AG04450 (cell line): ENCODE results near the gene ZBTB7C. TPM values are rescaled to one million over a fixed set of nuclear protein-coding genes. Genes with fewer than 3 reads are reported as not detected.

Experiments used
- CTCF ChIA-PET: fragments of 300-600, 350-600 bp; formaldehyde crosslinking; extraction: SDS; loops from one replicate; lab custom pipeline; 2022; ENCODE audit warnings: antibody characterized with exemption, inconsistent platforms; lab: Charles Lee
- POLR2A ChIA-PET: fragments of 350-600 bp; formaldehyde crosslinking; extraction: SDS; loops from one replicate; lab custom pipeline; 2021; ENCODE audit warnings: antibody characterized with exemption, inconsistent platforms; lab: Yijun Ruan, JAX
- DNase-seq: peaks from one replicate; pipeline ENCODE4 v3.0.0-alpha.2; 2011; ENCODE audit warnings: low read depth, low spot score
- H3K27ac ChIP-seq: one replicate; pipeline ENCODE4 v1.5.1; 2012; ENCODE audit warnings: low read depth, low read length, control low read depth
- H3K27me3 ChIP-seq: one replicate; pipeline ENCODE4 v1.6.0; 2012; ENCODE audit warnings: low read length; ENCODE audit not compliant: control insufficient read depth, insufficient read depth
- H3K4me3 ChIP-seq: 2 replicates; pipeline ENCODE4 v1.5.1; 2011; ENCODE audit warnings: mild to moderate bottlenecking, low read depth, low read length, control low read depth
- H3K9me3 ChIP-seq: 2 replicates; pipeline ENCODE4 v1.5.1; 2012; ENCODE audit warnings: low read length; ENCODE audit not compliant: control insufficient read depth, insufficient read depth
- polyA plus RNA-seq: library from polyadenylated mRNA; depleted of rRNA; stranded (reverse); fragments of >200 nt; gene quantifications from 2 replicates; pipeline ENCODE4 v1.2.3, GENCODE V29; 2011
- TF ChIP-seq, protein P1 (sequence below): IDR thresholded peaks from 2 replicates; pipeline ENCODE4 v1.5.1; 2011; ENCODE audit warnings: low read depth, low read length, control low read depth, inconsistent platforms

The ZBTB7C gene
- polyA plus RNA-seq, 1 experiment: not detected

DNA sequence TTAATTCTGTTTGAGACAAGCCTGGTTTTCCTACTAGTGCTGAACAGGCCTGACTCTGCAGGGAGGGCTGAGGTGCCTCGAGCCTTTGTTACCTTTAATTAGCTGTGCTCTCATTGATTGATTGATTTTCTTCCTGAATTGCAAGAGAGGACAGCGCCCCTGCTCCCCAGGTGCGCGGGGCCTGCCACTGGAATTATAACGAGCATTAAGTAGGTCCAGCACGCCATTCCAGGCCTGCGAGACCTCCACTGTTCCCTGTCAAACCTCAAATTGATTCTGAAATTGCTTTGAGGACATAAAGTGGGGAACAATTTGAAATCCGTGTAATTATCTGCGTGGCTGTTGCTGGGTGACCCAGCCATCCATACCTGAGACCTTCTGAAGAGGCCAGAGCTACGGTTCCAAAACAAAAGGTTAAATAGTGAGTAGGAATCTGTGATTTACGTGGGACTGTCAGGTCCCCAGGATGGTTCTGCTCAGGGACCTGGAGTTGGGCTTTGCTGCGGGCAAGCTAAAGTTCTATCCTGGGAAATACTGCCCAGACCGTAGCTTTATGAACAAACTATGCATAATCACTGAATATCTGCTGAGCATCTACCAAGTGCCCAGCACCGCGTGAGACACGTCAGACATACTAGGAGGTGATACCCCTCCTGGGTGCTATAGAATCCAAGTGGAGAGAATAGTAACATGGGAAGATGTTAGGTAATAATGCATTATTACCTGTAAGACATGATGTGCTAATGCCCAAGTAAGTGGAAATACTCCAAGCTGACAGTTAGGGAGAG is 104.1 kb downstream of the ZBTB7C start:
- no peak for DNase-seq
- ChIA-PET POLR2A (no interaction called here), CTCF (no interaction called here)
- no peak overlapping the region for H3K4me3 ChIP-seq
- TF ChIP-seq, protein P1, sequence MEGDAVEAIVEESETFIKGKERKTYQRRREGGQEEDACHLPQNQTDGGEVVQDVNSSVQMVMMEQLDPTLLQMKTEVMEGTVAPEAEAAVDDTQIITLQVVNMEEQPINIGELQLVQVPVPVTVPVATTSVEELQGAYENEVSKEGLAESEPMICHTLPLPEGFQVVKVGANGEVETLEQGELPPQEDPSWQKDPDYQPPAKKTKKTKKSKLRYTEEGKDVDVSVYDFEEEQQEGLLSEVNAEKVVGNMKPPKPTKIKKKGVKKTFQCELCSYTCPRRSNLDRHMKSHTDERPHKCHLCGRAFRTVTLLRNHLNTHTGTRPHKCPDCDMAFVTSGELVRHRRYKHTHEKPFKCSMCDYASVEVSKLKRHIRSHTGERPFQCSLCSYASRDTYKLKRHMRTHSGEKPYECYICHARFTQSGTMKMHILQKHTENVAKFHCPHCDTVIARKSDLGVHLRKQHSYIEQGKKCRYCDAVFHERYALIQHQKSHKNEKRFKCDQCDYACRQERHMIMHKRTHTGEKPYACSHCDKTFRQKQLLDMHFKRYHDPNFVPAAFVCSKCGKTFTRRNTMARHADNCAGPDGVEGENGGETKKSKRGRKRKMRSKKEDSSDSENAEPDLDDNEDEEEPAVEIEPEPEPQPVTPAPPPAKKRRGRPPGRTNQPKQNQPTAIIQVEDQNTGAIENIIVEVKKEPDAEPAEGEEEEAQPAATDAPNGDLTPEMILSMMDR: no peak
- no peaks in the 10 kb centered on the region for H3K9me3 ChIP-seq
- H3K27ac ChIP-seq: no peak overlapping the region
- peaks cover 9% of the 10 kb centered on the region for H3K27me3 ChIP-seq

DNA sequence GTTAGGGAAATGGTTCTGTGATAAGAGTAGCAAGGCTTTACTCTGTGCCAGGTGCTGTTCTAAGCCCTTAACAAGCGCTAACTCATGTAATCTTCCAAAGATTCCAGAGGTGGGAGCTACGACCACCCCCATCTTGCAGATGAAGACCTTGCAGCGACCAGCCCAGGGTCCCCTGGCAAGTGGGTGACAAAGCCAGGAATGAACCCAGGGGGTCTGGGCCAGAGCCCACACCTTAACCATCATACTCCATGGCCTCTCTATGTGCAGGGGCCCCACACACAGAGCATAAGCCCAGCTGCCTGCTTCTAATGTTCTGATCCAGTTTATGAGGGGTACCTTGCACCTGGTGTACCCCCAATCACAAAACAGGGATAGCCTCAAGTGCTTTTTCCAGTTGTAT is 105.3 kb downstream of the ZBTB7C start:
- no peaks in the 10 kb centered on the region for H3K9me3 ChIP-seq
- TF ChIP-seq, protein P1: no peak
- no peak for DNase-seq
- no peak overlapping the region for H3K4me3 ChIP-seq
- POLR2A ChIA-PET: no interaction called here
- peaks cover 9% of the 10 kb centered on the region for H3K27me3 ChIP-seq
- no peak overlapping the region for H3K27ac ChIP-seq
- CTCF ChIA-PET: no interaction called here

DNA sequence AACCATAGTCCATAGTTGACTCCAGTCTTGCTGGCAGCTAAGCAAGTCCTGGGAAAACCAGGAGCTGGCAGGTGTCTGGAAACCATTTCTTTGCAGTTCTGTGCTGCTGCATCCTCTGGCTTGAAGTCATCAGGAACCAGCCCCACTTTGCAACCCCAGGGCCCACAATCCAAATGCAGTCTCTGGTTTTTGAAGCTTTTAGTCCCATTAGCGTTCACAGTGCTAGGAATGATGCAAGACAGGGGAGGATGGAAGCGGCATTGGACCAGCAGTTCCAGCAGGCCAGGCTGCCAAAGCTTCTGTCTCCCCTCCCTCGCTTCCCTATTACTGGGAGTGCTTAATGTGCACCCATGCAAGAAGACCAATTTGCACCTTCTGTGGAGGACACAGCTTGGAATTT is 106.4 kb downstream of the ZBTB7C start:
- CTCF ChIA-PET: no interaction called here
- TF ChIP-seq, protein P1: no peak
- Histone ChIP-seq H3K27me3 (peaks cover 9% of the 10 kb centered on the region), H3K27ac (no peak overlapping the region), H3K9me3 (no peaks in the 10 kb centered on the region), H3K4me3 (no peak overlapping the region)
- no peak for DNase-seq
- POLR2A ChIA-PET: no interaction called here

GRCh38 chr18:48300463-48300961 is 108.7 kb downstream of the ZBTB7C start:
- Histone ChIP-seq H3K4me3 (no peak overlapping the region), H3K9me3 (no peaks in the 10 kb centered on the region), H3K27ac (no peak overlapping the region), H3K27me3 (peaks cover 9% of the 10 kb centered on the region)
- TF ChIP-seq, protein P1: no peak
- POLR2A ChIA-PET: no interaction called here
- CTCF ChIA-PET: no interaction called here
- DNase-seq: no peak

GRCh38 chr18:48297139-48297538 is 112.0 kb downstream of the ZBTB7C start:
- no peak overlapping the region for H3K27ac ChIP-seq
- H3K4me3 ChIP-seq: no peak overlapping the region
- H3K27me3 ChIP-seq: peaks cover 5% of the 10 kb centered on the region
- DNase-seq: no peak
- ChIA-PET POLR2A (no interaction called here), CTCF (no interaction called here)
- H3K9me3 ChIP-seq: no peaks in the 10 kb centered on the region
- TF ChIP-seq, protein P1: no peak
